Fibroblast of gingiva (primary cell): Measurements from ENCODE around the gene CLCA4.

Source experiments
- DNase-seq: peaks from one replicate; pipeline ENCODE4 v3.0.0-alpha.2; 2011; ENCODE audit warnings: low read depth

CLCA4 gene

GRCh38 chr1:86616871-86617270 is 70.0 kb downstream of the CLCA4 start:
- no peak for DNase-seq

GRCh38 chr1:86618358-86618757 is 71.5 kb downstream of the CLCA4 start:
- no peak for DNase-seq

- no peak for DNase-seq
Observed at GRCh38 chr1:86619313-86619712, 72.4 kb downstream of the CLCA4 start.

GRCh38 chr1:86621286-86621685 is 74.4 kb downstream of the CLCA4 start:
- no peak for DNase-seq
